Prostate gland (tissue), 2 donors: ENCODE data around the gene ACTRT2.

Source experiments
- CTCF ChIP-seq, 4 experiments: fragments of 200-600 bp in 2 of 4; fragments of 450-650 bp in 2 of 4; sonication (generic) in 2 of 4; IDR thresholded peaks; 1 replicate in 3 of 4; 2 replicates in 1 of 4; pipeline ENCODE4 v1.5.1; 2016 to 2019; ENCODE audit warnings: antibody characterized with exemption in 4 of 4, mild to moderate bottlenecking in 2 of 4, moderate library complexity in 2 of 4
- POLR2A ChIP-seq: fragments of 450-650 bp; IDR thresholded peaks from one replicate; pipeline ENCODE4 v1.6.1; 2016; ENCODE audit warnings: antibody characterized with exemption, mild to moderate bottlenecking
- POLR2AphosphoS5 ChIP-seq: sonication (generic); formaldehyde crosslinking; IDR thresholded peaks from one replicate; pipeline ENCODE4 v1.6.1; 2017; ENCODE audit warnings: antibody characterized with exemption

DNA sequence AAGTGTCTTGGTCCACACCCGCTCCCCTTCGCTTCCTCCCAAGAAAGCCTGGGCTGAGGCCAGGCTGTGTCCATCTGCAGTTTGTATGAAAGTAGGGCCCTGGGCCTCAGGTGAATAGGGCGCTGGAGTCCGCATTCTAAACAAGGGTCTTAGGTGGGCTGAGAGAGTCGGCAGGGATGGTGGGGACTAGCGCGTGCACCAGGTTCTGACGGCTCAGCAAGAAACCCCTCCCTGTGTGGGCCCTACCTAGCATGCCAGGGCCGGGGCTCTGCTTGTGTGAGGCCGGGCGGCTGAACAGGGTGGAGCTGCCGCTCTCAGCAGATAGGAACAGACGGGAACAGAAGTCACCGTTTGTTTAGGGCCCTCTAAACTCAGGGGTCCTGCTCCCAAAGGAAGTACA, 1.7 kb downstream of the ACTRT2 start:
- TF ChIP-seq CTCF (IDR thresholded peaks at IDR 0.05), result no peak
- TF ChIP-seq POLR2A, result no peak
- no peak for TF ChIP-seq POLR2AphosphoS5
